SU-DHL-6 (cell line): ENCODE measurements around the gene KMT5C.

Source experiments
- EZH2phosphoT487 ChIP-seq: fragments of 200-600 bp; sonication (generic), shearing (Covaris generic); conservative IDR thresholded peaks from 2 replicates; pipeline ENCODE4 v1.6.1; 2018; ENCODE audit warnings: mild to moderate bottlenecking, antibody characterized with exemption, low read length, moderate library complexity, mixed read lengths
- TF ChIP-seq, protein P1 (sequence below): fragments of 200-600 bp; sonication (generic); IDR thresholded peaks from one replicate; pipeline ENCODE4 v1.5.1; 2017; ENCODE audit warnings: antibody characterized with exemption, mild to moderate bottlenecking, low read length, moderate library complexity; ENCODE audit not compliant: insufficient read depth, poor library complexity, severe bottlenecking

- TF ChIP-seq, protein P1, sequence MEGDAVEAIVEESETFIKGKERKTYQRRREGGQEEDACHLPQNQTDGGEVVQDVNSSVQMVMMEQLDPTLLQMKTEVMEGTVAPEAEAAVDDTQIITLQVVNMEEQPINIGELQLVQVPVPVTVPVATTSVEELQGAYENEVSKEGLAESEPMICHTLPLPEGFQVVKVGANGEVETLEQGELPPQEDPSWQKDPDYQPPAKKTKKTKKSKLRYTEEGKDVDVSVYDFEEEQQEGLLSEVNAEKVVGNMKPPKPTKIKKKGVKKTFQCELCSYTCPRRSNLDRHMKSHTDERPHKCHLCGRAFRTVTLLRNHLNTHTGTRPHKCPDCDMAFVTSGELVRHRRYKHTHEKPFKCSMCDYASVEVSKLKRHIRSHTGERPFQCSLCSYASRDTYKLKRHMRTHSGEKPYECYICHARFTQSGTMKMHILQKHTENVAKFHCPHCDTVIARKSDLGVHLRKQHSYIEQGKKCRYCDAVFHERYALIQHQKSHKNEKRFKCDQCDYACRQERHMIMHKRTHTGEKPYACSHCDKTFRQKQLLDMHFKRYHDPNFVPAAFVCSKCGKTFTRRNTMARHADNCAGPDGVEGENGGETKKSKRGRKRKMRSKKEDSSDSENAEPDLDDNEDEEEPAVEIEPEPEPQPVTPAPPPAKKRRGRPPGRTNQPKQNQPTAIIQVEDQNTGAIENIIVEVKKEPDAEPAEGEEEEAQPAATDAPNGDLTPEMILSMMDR, result no peak
- TF ChIP-seq EZH2phosphoT487, result no peak
These were observed 12.4 kb downstream of the KMT5C start for GRCh38 chr19:55352040-55352439.
